Activated CD8-positive, alpha-beta T cell treated with anti-CD3 and anti-CD28 coated beads for 36 hours (primary cell): Measurements from ENCODE around the gene KCNK7. TPM values are rescaled to one million over a fixed set of nuclear protein-coding genes. Genes with fewer than 3 reads are reported as not detected.

Experiments
- ATAC-seq: fragments of 200-7000 bp; cut with Tn5 transposase; one replicate; pipeline ENCODE4 v1.10.0; 2021; ENCODE audit warnings: mild to moderate bottlenecking, moderate library complexity
- CTCF ChIA-PET: fragments of 350-600 bp; sonication (Branson Sonifier 250); formaldehyde crosslinking; loops from one replicate; lab custom pipeline; 2021; ENCODE audit warnings: antibody characterized with exemption; lab: Charles Lee
- POLR2A ChIA-PET: fragments of 350-600 bp; sonication (Branson Sonifier 250); formaldehyde crosslinking; loops from one replicate; lab custom pipeline; 2021; ENCODE audit warnings: antibody characterized with exemption; lab: Charles Lee
- DNase-seq: peaks from one replicate; pipeline ENCODE4 v3.0.0-alpha.2; 2020
- H3K27ac Mint-ChIP-seq: one replicate; pipeline ENCODE4 v1.8.0; 2021; ENCODE audit warnings: mild to moderate bottlenecking, mixed read lengths
- H3K27me3 Mint-ChIP-seq: one replicate; pipeline ENCODE4 v1.8.0; 2021; ENCODE audit warnings: mixed read lengths
- H3K36me3 Mint-ChIP-seq: one replicate; pipeline ENCODE4 v1.8.0; 2021; ENCODE audit warnings: low read depth, mixed read lengths
- H3K4me1 Mint-ChIP-seq: one replicate; pipeline ENCODE4 v1.8.0; 2021; ENCODE audit warnings: low read depth, mixed read lengths
- H3K4me3 Mint-ChIP-seq: one replicate; pipeline ENCODE4 v1.8.0; 2021; ENCODE audit warnings: mild to moderate bottlenecking, moderate library complexity, mixed read lengths
- H3K9me3 Mint-ChIP-seq: one replicate; pipeline ENCODE4 v1.8.0; 2021; ENCODE audit warnings: mixed read lengths
- CTCF ChIP-seq: fragments of 200-600 bp; IDR thresholded peaks from one replicate; pipeline ENCODE4 v1.8.0; 2022; ENCODE audit warnings: antibody characterized with exemption, mild to moderate bottlenecking
- intact Hi-C: fragments of 100-400 bp; cut with micrococcal nuclease; formaldehyde crosslinking; loops from one replicate; pipeline ENCODE4 v1.10.0; 2022
- total RNA-seq, 2 experiments: library from RNA; stranded (reverse); gene quantifications; one replicate each; pipeline ENCODE4 v1.2.3, GENCODE V29; 2021

The KCNK7 gene
- total RNA-seq, 2 experiments from 2014 or later: 0.77 TPM; not detected in 1

DNA sequence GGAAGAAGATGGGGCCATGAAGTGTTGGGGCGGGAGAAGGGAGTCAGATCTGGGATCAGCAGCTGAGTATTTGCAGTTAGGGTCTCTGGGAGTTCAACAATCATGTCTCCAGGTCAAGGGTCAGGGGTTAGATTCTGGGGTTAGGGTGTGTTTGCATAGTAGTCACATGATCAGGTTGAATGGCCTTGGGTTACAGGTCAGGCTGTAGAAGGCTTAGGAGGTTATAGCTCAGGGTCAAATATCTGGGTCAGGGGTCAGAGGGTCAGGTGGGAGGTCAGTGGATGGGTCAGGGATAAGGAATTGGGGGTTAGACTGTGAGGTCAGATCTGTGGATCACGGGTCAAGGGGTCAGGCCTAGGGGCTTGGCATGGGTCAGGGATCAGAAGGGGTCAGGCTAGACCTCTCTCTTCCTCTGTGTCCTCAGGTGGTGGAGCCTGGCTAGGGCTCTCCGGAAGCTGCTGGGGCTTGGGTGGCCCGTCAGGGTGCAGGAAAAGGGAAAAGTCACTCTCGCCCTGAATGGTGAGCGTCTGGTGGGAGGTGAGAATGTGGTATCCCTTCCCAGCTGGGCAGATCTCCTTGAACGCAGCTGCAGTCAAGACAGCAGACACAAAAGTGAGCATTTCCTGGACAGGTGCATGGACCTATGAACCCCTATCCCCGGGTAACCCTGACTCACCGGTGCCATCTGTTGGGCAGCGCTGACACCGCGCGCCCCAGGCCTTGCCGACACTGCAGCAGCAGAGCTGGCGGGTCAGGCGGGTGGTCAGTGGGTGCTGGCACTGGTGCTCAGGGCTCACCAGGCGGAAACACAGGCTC, 43.8 kb downstream of the KCNK7 start:
- Mint-ChIP-seq H3K27ac (peak overlapping the region; percentile 14), H3K4me3 (no peak overlapping the region), H3K36me3 (peaks cover 26% of the 10 kb centered on the region), H3K9me3 (no peaks in the 10 kb centered on the region), H3K27me3 (no peaks in the 10 kb centered on the region), H3K4me1 (peaks cover 73% of the 10 kb centered on the region)
- peak; percentile 38 for ATAC-seq
- intact Hi-C loops: no loop called here
- CTCF ChIA-PET: interaction anchor here (0.8 to 4.3 kb wide), 12 partner anchors 10 to 55 kb away, joined by 3 to 46 read pairs (median 4); partner anchors contain the start of gene ZNRD2
- DNase-seq: peak; percentile 77
- POLR2A ChIA-PET: interaction anchor here (0.7 to 3.4 kb wide), 11 partner anchors 10 to 441 kb away, joined by 3 to 26 read pairs (median 4); no protein-coding TSS in a partner anchor
- TF ChIP-seq CTCF: peak; percentile 61

- peaks cover 28% of the 10 kb centered on the region for H3K36me3 Mint-ChIP-seq
- H3K4me1 Mint-ChIP-seq: peaks cover 64% of the 10 kb centered on the region
- H3K27me3 Mint-ChIP-seq: no peaks in the 10 kb centered on the region
- TF ChIP-seq CTCF: no peak
- H3K27ac Mint-ChIP-seq: peak overlapping the region; percentile 39
- no peak for DNase-seq
- ChIA-PET POLR2A (interaction anchor here (0.6 to 1.5 kb wide), 7 partner anchors 13 to 194 kb away, joined by 3 to 8 read pairs (median 3); no protein-coding TSS in a partner anchor), CTCF (interaction anchor here (1.5 to 1.6 kb wide), 2 partner anchors 8 to 39 kb away, joined by 3 to 5 read pairs; no protein-coding TSS in a partner anchor)
- H3K4me3 Mint-ChIP-seq: no peak overlapping the region
- H3K9me3 Mint-ChIP-seq: no peaks in the 10 kb centered on the region
- no peak for ATAC-seq
- intact Hi-C loops: no loop called here
Observed at GRCh38 chr11:65549096-65549495, 46.5 kb downstream of the KCNK7 start.

GRCh38 chr11:65548395-65548794, 47.2 kb downstream of the KCNK7 start:
- Mint-ChIP-seq H3K4me1 (peaks cover 62% of the 10 kb centered on the region), H3K4me3 (no peak overlapping the region), H3K36me3 (peaks cover 28% of the 10 kb centered on the region), H3K9me3 (no peaks in the 10 kb centered on the region), H3K27ac (peak overlapping the region; percentile 62), H3K27me3 (no peaks in the 10 kb centered on the region)
- DNase-seq (no peak), ATAC-seq (no peak)
- intact Hi-C loops: no loop called here
- no peak for TF ChIP-seq CTCF
- ChIA-PET POLR2A (interaction anchor here (0.6 to 1.5 kb wide), 7 partner anchors 9 to 193 kb away, joined by 3 to 8 read pairs (median 3); no protein-coding TSS in a partner anchor), CTCF (interaction anchor here (0.9 to 1.6 kb wide), 4 partner anchors 8 to 45 kb away, joined by 3 to 5 read pairs (median 3); no protein-coding TSS in a partner anchor)

DNA sequence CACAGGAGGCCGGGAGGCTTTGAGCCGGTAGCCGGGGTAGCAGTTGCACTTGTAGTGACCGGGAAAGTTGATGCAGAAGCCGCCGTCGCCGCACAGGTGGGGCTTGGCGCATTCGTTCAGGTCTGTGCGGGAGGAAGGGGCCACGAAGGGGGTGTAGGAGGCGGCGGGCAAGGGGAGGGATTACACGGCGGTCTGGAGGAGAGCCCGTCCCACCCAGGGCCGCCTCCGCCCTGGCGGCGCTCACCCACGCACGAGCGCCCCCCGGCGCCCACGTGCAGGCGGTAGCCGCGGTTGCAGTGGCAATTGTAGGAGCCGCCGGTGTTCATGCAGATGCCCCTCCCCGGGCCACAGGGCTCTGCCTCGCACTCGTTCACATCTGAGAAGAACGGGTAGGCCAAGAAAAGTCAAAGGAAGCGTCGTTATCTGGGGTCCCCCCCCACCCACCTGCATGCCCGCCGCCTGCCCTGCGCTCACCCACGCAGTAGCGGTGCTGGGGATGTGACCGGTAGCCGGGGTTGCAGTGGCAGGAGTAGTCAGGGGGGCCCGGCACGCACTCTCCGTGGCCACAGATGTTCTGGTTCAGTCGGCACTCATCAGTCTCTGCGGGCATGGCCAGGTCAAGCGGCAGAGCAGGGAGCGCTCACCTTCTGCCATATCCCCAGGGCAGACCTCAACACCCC, 48.0 kb downstream of the KCNK7 start:
- CTCF ChIA-PET: interaction anchor here (1.0 to 1.6 kb wide), 5 partner anchors 11 to 46 kb away, joined by 3 to 12 read pairs (median 4); no protein-coding TSS in a partner anchor
- TF ChIP-seq CTCF: no peak
- intact Hi-C loops: no loop called here
- H3K36me3 Mint-ChIP-seq: peaks cover 28% of the 10 kb centered on the region
- H3K9me3 Mint-ChIP-seq: no peaks in the 10 kb centered on the region
- H3K27me3 Mint-ChIP-seq: no peaks in the 10 kb centered on the region
- H3K4me3 Mint-ChIP-seq: peak overlapping the region; percentile 71
- DNase-seq (peak; percentile 62), ATAC-seq (no peak)
- H3K4me1 Mint-ChIP-seq: peaks cover 56% of the 10 kb centered on the region
- POLR2A ChIA-PET: interaction anchor here (0.5 to 1.5 kb wide), 12 partner anchors 9 to 131 kb away, joined by 3 to 8 read pairs (median 3); partner anchors contain the start of gene MALAT1
- peak overlapping the region; percentile 62 for H3K27ac Mint-ChIP-seq
